HG02678 (cell line): ENCODE measurements around the gene CRCP.

Experiments
- ATAC-seq: cut with Tn5 transposase; IDR thresholded peaks from one replicate; pipeline ENCODE4 v1.9.1; 2021; ENCODE audit warnings: mild to moderate bottlenecking, moderate library complexity; ENCODE audit not compliant: unreplicated experiment

The CRCP gene

GRCh38 chr7:66186991-66187390 is 72.3 kb downstream of the CRCP start:
- no peak for ATAC-seq

- ATAC-seq, result no peak
Measured at GRCh38 chr7:66187905-66188304, 73.3 kb downstream of the CRCP start.

DNA sequence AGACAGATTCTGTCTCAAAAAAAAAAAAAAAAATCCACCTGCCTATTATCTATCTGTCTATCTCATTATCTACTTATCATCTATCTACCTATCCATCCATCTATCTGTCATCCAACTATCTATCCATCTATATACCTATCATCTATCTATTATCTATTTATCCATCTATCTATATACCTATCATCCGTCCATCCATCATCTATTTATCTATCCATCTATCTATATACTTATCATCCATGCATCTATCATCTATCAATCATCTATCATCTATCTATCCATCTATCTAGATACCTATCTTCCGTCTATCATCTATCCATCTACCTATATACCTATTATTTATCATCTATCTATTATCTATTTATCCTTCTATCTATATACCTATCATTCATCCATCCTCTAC is 74.0 kb downstream of the CRCP start:
- ATAC-seq, result no peak

- no peak for ATAC-seq
Measured at GRCh38 chr7:66189695-66190503, 75.3 kb downstream of the CRCP start.

GRCh38 chr7:66190504-66190857 is 75.8 kb downstream of the CRCP start:
- no peak for ATAC-seq

DNA sequence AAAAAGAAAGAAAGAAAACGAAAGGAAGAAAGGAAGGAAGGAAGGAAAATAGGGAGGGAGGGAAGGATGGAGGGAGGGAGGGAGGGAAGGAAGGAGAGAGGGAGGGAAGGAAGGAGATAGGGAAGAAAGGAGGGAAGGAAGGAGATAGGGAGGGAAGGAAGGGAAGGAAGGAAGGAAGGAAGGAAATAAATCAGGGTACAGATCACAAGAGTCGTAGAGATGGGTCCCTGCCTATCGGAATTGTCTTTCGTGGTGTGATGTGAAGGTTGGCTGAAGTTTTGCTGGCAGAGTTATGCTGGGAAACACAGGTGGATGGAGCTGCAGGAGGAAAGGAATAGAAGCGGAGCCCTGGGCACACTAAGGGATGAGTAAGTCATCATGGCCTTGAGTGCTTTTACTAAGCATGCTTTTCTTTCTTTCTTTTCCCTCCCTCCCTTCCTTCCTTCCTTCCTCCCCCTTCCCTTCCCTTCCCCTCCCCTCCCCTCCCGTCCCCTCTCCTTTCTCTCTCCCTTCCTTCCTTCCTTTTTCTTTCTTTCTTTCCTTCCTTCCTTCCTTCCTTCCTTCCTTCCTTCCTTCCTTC is 78.6 kb downstream of the CRCP start:
- ATAC-seq, result no peak

DNA sequence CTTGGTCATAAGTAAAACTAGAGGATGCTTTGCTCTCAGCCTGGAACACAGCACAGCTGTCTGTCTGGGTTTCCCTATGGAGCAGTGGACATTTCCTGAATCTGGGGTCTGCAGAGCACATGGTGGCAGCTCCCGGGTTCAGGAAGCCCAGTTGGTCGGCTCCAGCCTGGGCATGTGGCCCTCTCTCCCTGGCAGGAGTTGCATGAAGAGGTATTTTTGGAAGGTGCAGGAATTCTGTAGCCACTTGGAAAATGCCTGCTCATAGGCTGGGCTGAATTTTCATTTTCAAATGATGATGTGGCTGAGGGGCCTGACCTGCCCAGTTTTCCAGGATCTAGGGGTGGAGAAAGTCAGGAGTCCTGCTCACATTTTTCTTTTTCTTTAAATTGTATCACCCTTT is 83.8 kb downstream of the CRCP start:
- ATAC-seq, result no peak

GRCh38 chr7:66198956-66199355 is 84.3 kb downstream of the CRCP start:
- no peak for ATAC-seq

GRCh38 chr7:66202441-66202840 is 87.8 kb downstream of the CRCP start:
- no peak for ATAC-seq
